Gastroesophageal sphincter (tissue), 4 donors: ENCODE measurements around the gene YDJC. TPM values are rescaled to one million over a fixed set of nuclear protein-coding genes. Genes with fewer than 3 reads are reported as not detected.

Experiments
- ATAC-seq: fragments of 150-250 bp; one replicate; pipeline ENCODE4 v1.9.1; 2016; ENCODE audit warnings: mild to moderate bottlenecking, moderate library complexity
- H3K27ac ChIP-seq, 4 donors: fragments of 200-600 bp; sonication (generic) in 3 of 4; 1 replicate in 3 of 4; 2 replicates in 1 of 4; pipeline ENCODE4 v1.5.1; 2016 to 2019
- H3K27me3 ChIP-seq: fragments of 200-600 bp; sonication (generic); one replicate; pipeline ENCODE4 v1.5.1; 2019
- H3K36me3 ChIP-seq, 2 donors: fragments of 200-600 bp; sonication (generic); one replicate each; pipeline ENCODE4 v1.5.1; 2019; ENCODE audit warnings: control low read depth in 1 of 2
- H3K4me1 ChIP-seq, 3 donors: fragments of 200-600 bp; sonication (generic); 1 replicate in 2 of 3; 2 replicates in 1 of 3; pipeline ENCODE4 v1.5.1; 2016 to 2019; ENCODE audit warnings: control low read depth in 2 of 3
- H3K4me3 ChIP-seq, 2 donors: fragments of 200-600 bp; sonication (generic); one replicate each; pipeline ENCODE4 v1.5.1; 2019; ENCODE audit warnings: mild to moderate bottlenecking in 1 of 2, moderate library complexity in 1 of 2
- H3K9me3 ChIP-seq, 3 donors: fragments of 200-600 bp; sonication (generic); one replicate each; pipeline ENCODE4 v1.5.1; 2017 to 2019; ENCODE audit warnings: control low read depth in 2 of 3
- CTCF ChIP-seq, 4 experiments: fragments of 200-600 bp in 2 of 4; fragments of 450-650 bp in 2 of 4; sonication (generic) in 1 of 4; IDR thresholded peaks; one replicate each; pipeline ENCODE4 v1.5.1; 2017 to 2019; ENCODE audit warnings: antibody characterized with exemption in 4 of 4, mild to moderate bottlenecking in 2 of 4, moderate library complexity in 2 of 4
- EP300 ChIP-seq: sonication (generic); formaldehyde crosslinking; IDR thresholded peaks from one replicate; pipeline ENCODE4 v1.6.1; 2017; ENCODE audit warnings: antibody characterized with exemption, mild to moderate bottlenecking
- POLR2A ChIP-seq, 2 donors: fragments of 450-650 bp; IDR thresholded peaks; one replicate each; pipeline ENCODE4 v1.6.1; 2017; ENCODE audit warnings: antibody characterized with exemption in 2 of 2, mild to moderate bottlenecking in 2 of 2, moderate library complexity in 1 of 2
- POLR2AphosphoS5 ChIP-seq: sonication (generic); formaldehyde crosslinking; IDR thresholded peaks from one replicate; pipeline ENCODE4 v1.6.1; 2017; ENCODE audit warnings: antibody characterized with exemption
- WGBS, 2 donors: methylation state at CpG; one replicate each; pipeline ENCODE4 v1.1.5; 2018; ENCODE audit warnings: low coverage in 1 of 2; 5-methylcytosine and 5-hydroxymethylcytosine counted together
- total RNA-seq, 4 donors: library from RNA; depleted of rRNA; stranded (reverse); fragments of >200 nt; gene quantifications; one replicate each; pipeline ENCODE4 v1.1.0, GENCODE V29; 2016

YDJC gene
- total RNA-seq, 4 donors from 2014 or later: 13.1 to 23.6 (median 22.1) TPM

- peak overlapping the region; percentile 3 to 84 (median 76) for H3K27ac ChIP-seq
- no peaks in the 10 kb centered on the region for H3K27me3 ChIP-seq
- H3K4me1 ChIP-seq: peaks cover 0 to 35% (median 18%) of the 10 kb centered on the region in 3 donors
- peak overlapping the region; percentile 64 to 79 for H3K4me3 ChIP-seq
- ATAC-seq: no peak
- no peaks in the 10 kb centered on the region for H3K9me3 ChIP-seq
- peak in 3 of 4 experiments; percentile 22 to 53 (median 30) for TF ChIP-seq CTCF (IDR thresholded peaks at IDR 0.05)
- no peak for TF ChIP-seq POLR2AphosphoS5
- H3K36me3 ChIP-seq: peaks cover 0 to 16% of the 10 kb centered on the region in 2 donors
- WGBS, 2 donors: 0% methylated on average over 8 of the region's 56 CpGs; no CpG with 5 or more reads in 1 of the 2 donors
Observed at GRCh38 chr22:21642584-21643448, 13.0 kb upstream of the YDJC start.

- H3K27ac ChIP-seq: peak within 1 kb of the TSS; percentile 3 to 84 (median 76)
- no CpG with 5 or more reads among the region's 76 CpGs for whole genome bisulfite sequencing, 2 donors
Observed at GRCh38 chr22:21641789-21642583, 12.2 kb upstream of the YDJC start, which contains the start of gene SDF2L1. SDF2L1 (plus strand) TSS chr22:21642302; CDS start chr22:21642337, 35 bp downstream.

GRCh38 chr22:21641417-21641788 is 11.6 kb upstream of the YDJC start:
- WGBS, 2 donors: 10% methylated on average over 6 of the region's 9 CpGs; no CpG with 5 or more reads in 1 of the 2 donors
- ATAC-seq: peak; percentile 20
- H3K4me3 ChIP-seq: peak overlapping the region; percentile 15 to 79
- peaks cover 0 to 16% of the 10 kb centered on the region in 2 donors for H3K36me3 ChIP-seq
- H3K27me3 ChIP-seq: no peaks in the 10 kb centered on the region
- peaks cover 0 to 28% (median 18%) of the 10 kb centered on the region in 3 donors for H3K4me1 ChIP-seq
- H3K9me3 ChIP-seq: no peaks in the 10 kb centered on the region
- no peak for TF ChIP-seq POLR2AphosphoS5
- peak in 3 of 4 experiments; percentile 24 to 58 (median 41) for TF ChIP-seq CTCF (IDR thresholded peaks at IDR 0.05)
- H3K27ac ChIP-seq: peak overlapping the region in 3 of 4 donors; percentile 71 to 84 (median 82)

More at GRCh38 chr22:21641789-21642583, 12.2 kb upstream of the YDJC start, which contains the start of gene SDF2L1:
- Histone ChIP-seq H3K9me3 (no peaks in the 10 kb centered on the region), H3K4me1 (peaks cover 0 to 34% (median 18%) of the 10 kb centered on the region in 3 donors), H3K4me3 (peak within 1 kb of the TSS; percentile 64 to 79), H3K36me3 (peaks cover 0 to 16% of the 10 kb centered on the region in 2 donors), H3K27me3 (no peaks in the 10 kb centered on the region)
- ATAC-seq: peak; percentile 100
- TF ChIP-seq EP300 (no peak), POLR2A (IDR thresholded peaks at IDR 0.05) (peak; percentile 63 to 76), CTCF (IDR thresholded peaks at IDR 0.05) (peak in 3 of 4 experiments; percentile 20 to 63 (median 29)), POLR2AphosphoS5 (peak; percentile 30)

- Histone ChIP-seq H3K4me1 (peaks cover 0 to 25% (median 18%) of the 10 kb centered on the region in 3 donors), H3K27ac (no peak overlapping the region), H3K27me3 (no peaks in the 10 kb centered on the region), H3K36me3 (peaks cover 0 to 16% of the 10 kb centered on the region in 2 donors), H3K4me3 (no peak overlapping the region), H3K9me3 (no peaks in the 10 kb centered on the region)
- no peak for ATAC-seq
- TF ChIP-seq POLR2AphosphoS5 (no peak), EP300 (no peak), CTCF (IDR thresholded peaks at IDR 0.05) (no peak), POLR2A (IDR thresholded peaks at IDR 0.05) (no peak)
- 80 to 84% methylated on average over 2 to 5 of the region's 5 CpGs for WGBS, 2 donors
Observed at GRCh38 chr22:21640810-21641209, 11.0 kb upstream of the YDJC start.
